Measurements from ENCODE around the gene DRAP1. TPM values are rescaled to one million over a fixed set of nuclear protein-coding genes. Genes with fewer than 3 reads are reported as not detected.

The DRAP1 gene, protein sequence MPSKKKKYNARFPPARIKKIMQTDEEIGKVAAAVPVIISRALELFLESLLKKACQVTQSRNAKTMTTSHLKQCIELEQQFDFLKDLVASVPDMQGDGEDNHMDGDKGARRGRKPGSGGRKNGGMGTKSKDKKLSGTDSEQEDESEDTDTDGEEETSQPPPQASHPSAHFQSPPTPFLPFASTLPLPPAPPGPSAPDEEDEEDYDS
- 74.4 TPM for total RNA-seq
- polyA plus RNA-seq (ENCODE audit: insufficient read depth in 1 of 8, insufficient read length in 8 of 8, low replicate concordance in 1 of 8): 100 to 1,000 TPM in 2 of 8 donors, 10 to 100 TPM in 6; 73.4 to 105 (median 93.7) TPM
- long read RNA-seq, donor 1, transcript DRAP1-201 (7 exons, 989 nt): major isoform, 28 of 30 reads
- long read RNA-seq, donor 1, partial matches to known transcripts: 0 of 30 reads
- long read RNA-seq, donor 1, other reads (novel, unspliced or antisense): 0 of 30 reads
- long read RNA-seq, donor 2, transcript DRAP1-201 (7 exons, 989 nt): major isoform, 8 of 10 reads
- long read RNA-seq, donor 2, partial matches to known transcripts: 0 of 10 reads
- long read RNA-seq, donor 2, other reads (novel, unspliced or antisense): 0 of 10 reads
- long read RNA-seq, donor 3, transcript DRAP1-201 (7 exons, 989 nt): major isoform, 59 of 73 reads
- long read RNA-seq, donor 3, transcript DRAP1-209 (4 exons, 453 nt): minor isoform, 5 of 73 reads
- long read RNA-seq, donor 3, partial matches to known transcripts: 5 of 73 reads
- long read RNA-seq, donor 3, other reads (novel, unspliced or antisense): 0 of 73 reads
- long read RNA-seq, donor 4, transcript DRAP1-201 (7 exons, 989 nt): major isoform, 35 of 38 reads
- long read RNA-seq, donor 4, partial matches to known transcripts: 0 of 38 reads
- long read RNA-seq, donor 4, other reads (novel, unspliced or antisense): 0 of 38 reads
- long read RNA-seq, donor 5, transcript DRAP1-209 (4 exons, 453 nt): minor isoform, 21 of 160 reads
- long read RNA-seq, donor 5, transcript DRAP1-201 (7 exons, 989 nt): major isoform, 110 of 160 reads
- long read RNA-seq, donor 5, partial matches to known transcripts: 23 of 160 reads
- long read RNA-seq, donor 5, other reads (novel, unspliced or antisense): 0 of 160 reads
- long read RNA-seq, donor 6, transcript DRAP1-206 (3 exons, 837 nt): minor isoform, 8 of 122 reads
- long read RNA-seq, donor 6, transcript DRAP1-209 (4 exons, 453 nt): minor isoform, 8 of 122 reads
- long read RNA-seq, donor 6, transcript DRAP1-201 (7 exons, 989 nt): major isoform, 84 of 122 reads
- long read RNA-seq, donor 6, transcript DRAP1-208 (6 exons, 751 nt): minor isoform, 7 of 122 reads
- long read RNA-seq, donor 6, partial matches to known transcripts: 9 of 122 reads
- long read RNA-seq, donor 6, other reads (novel, unspliced or antisense): 0 of 122 reads
- long read RNA-seq, donor 7, transcript DRAP1-203 (1 exons, 474 nt): minor isoform, 5 of 90 reads
- long read RNA-seq, donor 7, transcript DRAP1-208 (6 exons, 751 nt): minor isoform, 5 of 90 reads
- long read RNA-seq, donor 7, transcript DRAP1-201 (7 exons, 989 nt): major isoform, 62 of 90 reads
- long read RNA-seq, donor 7, transcript DRAP1-209 (4 exons, 453 nt): minor isoform, 6 of 90 reads
- long read RNA-seq, donor 7, partial matches to known transcripts: 9 of 90 reads
- long read RNA-seq, donor 7, other reads (novel, unspliced or antisense): 0 of 90 reads
- long read RNA-seq, donor 8, transcript DRAP1-203 (1 exons, 474 nt): minor isoform, 5 of 42 reads
- long read RNA-seq, donor 8, transcript DRAP1-201 (7 exons, 989 nt): major isoform, 27 of 42 reads
- long read RNA-seq, donor 8, partial matches to known transcripts: 0 of 42 reads
- long read RNA-seq, donor 8, other reads (novel, unspliced or antisense): 0 of 42 reads
- long read RNA-seq, donor 9, transcript DRAP1-201 (7 exons, 989 nt): major isoform, 29 of 57 reads
- long read RNA-seq, donor 9, transcript DRAP1-209 (4 exons, 453 nt): minor isoform, 14 of 57 reads
- long read RNA-seq, donor 9, partial matches to known transcripts: 6 of 57 reads
- long read RNA-seq, donor 9, other reads (novel, unspliced or antisense): 0 of 57 reads
- long read RNA-seq, donor 10, transcript DRAP1-206 (3 exons, 837 nt): minor isoform, 8 of 71 reads
- long read RNA-seq, donor 10, transcript DRAP1-209 (4 exons, 453 nt): minor isoform, 7 of 71 reads
- long read RNA-seq, donor 10, transcript DRAP1-201 (7 exons, 989 nt): major isoform, 40 of 71 reads
- long read RNA-seq, donor 10, partial matches to known transcripts: 11 of 71 reads
- long read RNA-seq, donor 10, other reads (novel, unspliced or antisense): 0 of 71 reads
- long read RNA-seq, donor 11, transcript DRAP1-206 (3 exons, 837 nt): minor isoform, 5 of 62 reads
- long read RNA-seq, donor 11, transcript DRAP1-209 (4 exons, 453 nt): minor isoform, 7 of 62 reads
- long read RNA-seq, donor 11, transcript DRAP1-201 (7 exons, 989 nt): major isoform, 37 of 62 reads
- long read RNA-seq, donor 11, transcript DRAP1-203 (1 exons, 474 nt): minor isoform, 6 of 62 reads
- long read RNA-seq, donor 11, partial matches to known transcripts: 6 of 62 reads
- long read RNA-seq, donor 11, other reads (novel, unspliced or antisense): 0 of 62 reads

DNA sequence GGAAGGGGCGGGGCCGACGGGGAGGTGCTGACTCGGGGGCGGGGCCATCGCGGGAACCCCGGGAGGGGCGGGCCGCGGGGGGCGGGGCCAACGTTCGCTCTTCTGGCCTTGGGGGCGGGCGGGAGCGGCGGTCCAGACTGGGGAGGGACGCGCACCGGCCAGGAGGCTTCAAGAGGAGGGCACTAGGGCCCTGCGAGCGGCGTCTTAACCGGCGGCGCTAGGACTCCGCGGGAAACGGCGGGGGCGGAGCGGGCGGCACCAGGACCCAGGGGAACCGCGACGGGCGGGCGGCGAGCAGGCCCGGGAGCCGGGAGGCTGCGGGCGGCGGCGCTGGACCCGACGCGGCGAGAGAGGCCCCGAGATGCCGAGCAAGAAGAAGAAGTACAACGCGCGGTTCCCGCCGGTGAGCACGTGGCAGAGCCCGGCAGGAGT, at the start of gene DRAP1:
TSS of gene DRAP1 (plus strand) at position 286 of the 432 bp plus-strand sequence. CDS start at position 362, 76 bp downstream.
- Histone ChIP-seq H3K4me1 (ENCODE audit: control insufficient read depth, insufficient read depth, low read length) (peaks cover 46% of the 10 kb centered on the region), H3K9me3 (replicated peaks; ENCODE audit: control insufficient read depth, low read depth, low read length) (no peaks in the 10 kb centered on the region), H3K27me3 (ENCODE audit: control insufficient read depth, insufficient read depth, low read length) (no peaks in the 10 kb centered on the region), H3K36me3 (ENCODE audit: control insufficient read depth, insufficient read depth, low read length) (peaks cover 38% of the 10 kb centered on the region), H3K4me3 (ENCODE audit: low read length) (peak within 1 kb of the TSS; percentile 100), H3K27ac (ENCODE audit: low read length) (peak within 1 kb of the TSS; percentile 86)
- peak; percentile 99 for DNase-seq
- 0% methylated on average over 59 of the region's 59 CpGs for WGBS (ENCODE audit: insufficient coverage)

DNA sequence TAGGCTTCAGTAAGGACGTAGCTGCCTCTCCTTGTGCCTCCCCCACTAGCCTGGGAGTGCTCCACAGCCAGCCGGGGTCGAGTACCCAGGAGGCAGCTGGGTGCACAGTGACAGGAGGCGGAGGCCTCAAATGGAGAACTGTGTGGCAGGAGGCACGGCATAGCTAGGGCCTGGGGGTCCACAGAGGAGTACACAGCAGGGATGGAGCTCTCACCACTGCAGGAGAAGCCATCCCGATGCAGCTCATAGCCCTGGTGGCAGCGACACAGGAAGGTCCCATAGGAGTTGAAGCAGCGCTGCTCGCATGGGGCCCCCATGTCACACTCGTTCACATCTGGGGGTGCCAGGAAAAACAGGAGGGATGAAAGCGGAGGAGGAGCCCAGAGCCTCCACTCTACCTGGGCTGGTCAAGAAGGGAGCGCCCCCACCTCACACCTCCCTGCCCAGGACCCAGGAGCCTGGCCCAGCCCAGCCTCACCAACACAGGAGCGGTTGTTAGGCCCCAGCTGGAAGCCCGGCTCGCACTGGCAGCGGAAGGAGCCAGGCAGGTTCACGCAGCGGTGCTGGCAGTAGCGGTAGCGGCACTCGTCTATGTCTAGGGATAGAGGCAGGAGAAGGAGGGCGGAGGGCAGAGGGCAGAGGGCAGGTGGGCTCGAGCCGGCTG, 49.5 kb upstream of the DRAP1 start:
- no peak overlapping the region for H3K27ac ChIP-seq (ENCODE audit: low read length)
- DNase-seq: no peak
- peaks cover 33% of the 10 kb centered on the region for H3K4me1 ChIP-seq (ENCODE audit: control insufficient read depth, insufficient read depth, low read length)
- no peaks in the 10 kb centered on the region for H3K27me3 ChIP-seq (ENCODE audit: control insufficient read depth, insufficient read depth, low read length)
- H3K4me3 ChIP-seq (ENCODE audit: low read length): no peak overlapping the region
- H3K36me3 ChIP-seq (ENCODE audit: control insufficient read depth, insufficient read depth, low read length): peaks cover 65% of the 10 kb centered on the region
- WGBS (ENCODE audit: insufficient coverage): 79% methylated on average over 14 of the region's 24 CpGs
- no peaks in the 10 kb centered on the region for H3K9me3 ChIP-seq (replicated peaks; ENCODE audit: control insufficient read depth, low read depth, low read length)

- DNase-seq: no peak
- Histone ChIP-seq H3K36me3 (ENCODE audit: control insufficient read depth, insufficient read depth, low read length) (peaks cover 60% of the 10 kb centered on the region), H3K27me3 (ENCODE audit: control insufficient read depth, insufficient read depth, low read length) (no peaks in the 10 kb centered on the region), H3K4me3 (ENCODE audit: low read length) (no peak overlapping the region), H3K27ac (ENCODE audit: low read length) (peak overlapping the region; percentile 13), H3K4me1 (ENCODE audit: control insufficient read depth, insufficient read depth, low read length) (peaks cover 33% of the 10 kb centered on the region), H3K9me3 (replicated peaks; ENCODE audit: control insufficient read depth, low read depth, low read length) (no peaks in the 10 kb centered on the region)
- WGBS (ENCODE audit: insufficient coverage): 82% methylated on average over 8 of the region's 11 CpGs
Measured at GRCh38 chr11:65870307-65870658, 48.9 kb upstream of the DRAP1 start.

- peak overlapping the region; percentile 68 for H3K4me3 ChIP-seq (ENCODE audit: low read length)
- 60% methylated on average over 17 of the region's 24 CpGs for WGBS (ENCODE audit: insufficient coverage)
- peaks cover 33% of the 10 kb centered on the region for H3K4me1 ChIP-seq (ENCODE audit: control insufficient read depth, insufficient read depth, low read length)
- H3K27ac ChIP-seq (ENCODE audit: low read length): peak overlapping the region; percentile 85
- peaks cover 53% of the 10 kb centered on the region for H3K36me3 ChIP-seq (ENCODE audit: control insufficient read depth, insufficient read depth, low read length)
- no peaks in the 10 kb centered on the region for H3K27me3 ChIP-seq (ENCODE audit: control insufficient read depth, insufficient read depth, low read length)
- DNase-seq: peak; percentile 61
- H3K9me3 ChIP-seq (replicated peaks; ENCODE audit: control insufficient read depth, low read depth, low read length): no peaks in the 10 kb centered on the region
Measured at GRCh38 chr11:65870706-65871681, 48.2 kb upstream of the DRAP1 start.

- peaks cover 33% of the 10 kb centered on the region for H3K4me1 ChIP-seq (ENCODE audit: control insufficient read depth, insufficient read depth, low read length)
- no peaks in the 10 kb centered on the region for H3K9me3 ChIP-seq (replicated peaks; ENCODE audit: control insufficient read depth, low read depth, low read length)
- peak overlapping the region; percentile 68 for H3K4me3 ChIP-seq (ENCODE audit: low read length)
- H3K36me3 ChIP-seq (ENCODE audit: control insufficient read depth, insufficient read depth, low read length): peaks cover 43% of the 10 kb centered on the region
- no peak for DNase-seq
- H3K27ac ChIP-seq (ENCODE audit: low read length): peak overlapping the region; percentile 85
- WGBS (ENCODE audit: insufficient coverage): 8% methylated on average over 18 of the region's 26 CpGs
- no peaks in the 10 kb centered on the region for H3K27me3 ChIP-seq (ENCODE audit: control insufficient read depth, insufficient read depth, low read length)
Measured at GRCh38 chr11:65871811-65872548, 47.2 kb upstream of the DRAP1 start.

- Histone ChIP-seq H3K4me3 (ENCODE audit: low read length) (peak within 1 kb of the TSS; percentile 68), H3K27me3 (ENCODE audit: control insufficient read depth, insufficient read depth, low read length) (no peaks in the 10 kb centered on the region), H3K27ac (ENCODE audit: low read length) (peak within 1 kb of the TSS; percentile 93), H3K36me3 (ENCODE audit: control insufficient read depth, insufficient read depth, low read length) (peaks cover 36% of the 10 kb centered on the region), H3K4me1 (ENCODE audit: control insufficient read depth, insufficient read depth, low read length) (peaks cover 33% of the 10 kb centered on the region), H3K9me3 (replicated peaks; ENCODE audit: control insufficient read depth, low read depth, low read length) (no peaks in the 10 kb centered on the region)
- WGBS (ENCODE audit: insufficient coverage): 0% methylated on average over 40 of the region's 69 CpGs
- DNase-seq: peak; percentile 88
Measured at GRCh38 chr11:65872586-65873317, 46.5 kb upstream of the DRAP1 start, which contains the start of gene EFEMP2. TSS of gene EFEMP2 (minus strand) at chr11:65872800. CDS start at chr11:65872354, 446 bp downstream.
